Activated T-helper 17 cell treated with anti-CD3 and anti-CD28 coated beads, Interleukin-2, amount 50 U/mL, for 72 hours (primary cell): Measurements from ENCODE around the gene PTPN20. TPM values are rescaled to one million over a fixed set of nuclear protein-coding genes. Genes with fewer than 3 reads are reported as not detected.

Source experiments
- ATAC-seq: fragments of 150-1000 bp; cut with Tn5 transposase; replicated peaks from 2 replicates; pipeline ENCODE4 v1.10.0; 2021; ENCODE audit warnings: mild to moderate bottlenecking, moderate library complexity
- H3K27ac Mint-ChIP-seq: one replicate; pipeline ENCODE4 v1.8.0; 2022; ENCODE audit warnings: mixed read lengths
- H3K27me3 Mint-ChIP-seq: one replicate; pipeline ENCODE4 v1.8.0; 2022; ENCODE audit warnings: mixed read lengths
- H3K36me3 Mint-ChIP-seq: one replicate; pipeline ENCODE4 v1.8.0; 2022; ENCODE audit warnings: low read depth, mild to moderate bottlenecking, mixed read lengths
- H3K4me1 Mint-ChIP-seq: one replicate; pipeline ENCODE4 v1.8.0; 2022; ENCODE audit warnings: mixed read lengths
- H3K4me3 Mint-ChIP-seq: one replicate; pipeline ENCODE4 v1.8.0; 2022; ENCODE audit warnings: mild to moderate bottlenecking, mixed read lengths
- H3K9me3 Mint-ChIP-seq: one replicate; pipeline ENCODE4 v1.8.0; 2022; ENCODE audit warnings: mixed read lengths
- total RNA-seq, 2 donors: library from RNA; stranded (reverse); gene quantifications; one replicate each; pipeline ENCODE4 v1.2.3, GENCODE V29; 2022

Gene PTPN20
- total RNA-seq, 2 donors from 2014 or later = 0.22 to 0.85 TPM

DNA sequence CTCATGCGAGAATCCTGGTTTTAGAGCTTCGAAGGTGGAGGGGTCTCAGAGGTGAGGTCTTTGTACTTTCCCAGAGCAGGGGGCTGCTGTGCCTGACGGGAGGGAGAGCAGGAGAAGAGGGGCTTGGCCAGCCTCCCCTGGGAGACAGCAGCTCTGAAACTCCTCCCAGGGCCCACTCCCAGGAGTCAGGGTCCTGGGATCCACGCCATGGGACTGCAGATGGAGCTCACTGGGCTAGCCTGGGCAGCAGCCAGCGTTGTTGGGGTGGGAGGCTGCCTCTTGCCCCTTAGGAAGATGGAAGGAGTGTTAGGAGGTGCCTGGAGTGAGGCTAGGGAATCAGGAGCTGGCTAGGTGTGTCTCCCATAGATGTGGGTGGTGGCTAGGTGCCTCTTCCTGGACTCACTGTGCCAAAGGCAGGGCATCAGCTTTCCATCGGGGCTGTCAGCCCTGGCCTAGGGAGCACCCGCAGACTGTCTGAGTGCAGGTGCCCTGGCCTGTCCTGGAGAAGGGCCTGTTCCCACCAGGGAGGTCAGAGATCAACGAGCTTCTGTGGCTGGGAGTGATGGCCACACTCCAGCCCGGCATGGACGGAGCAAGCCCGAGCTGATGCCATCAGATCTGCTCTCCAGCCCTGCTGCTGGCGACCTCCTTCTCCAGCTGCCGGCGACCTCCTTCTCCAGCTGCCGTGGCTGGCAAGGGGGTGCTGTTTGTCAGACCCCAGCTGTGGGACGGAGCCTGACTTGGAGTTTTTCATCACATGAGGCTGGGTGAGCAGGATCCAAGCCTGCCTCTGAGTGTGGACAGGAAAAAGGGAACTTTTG, 111.3 kb downstream of the PTPN20 start:
- no peaks in the 10 kb centered on the region for H3K9me3 Mint-ChIP-seq
- peaks cover 5% of the 10 kb centered on the region for H3K4me1 Mint-ChIP-seq
- ATAC-seq = no peak
- H3K27me3 Mint-ChIP-seq = peaks cover 7% of the 10 kb centered on the region
- H3K36me3 Mint-ChIP-seq = no peaks in the 10 kb centered on the region
- no peak overlapping the region for H3K27ac Mint-ChIP-seq
- H3K4me3 Mint-ChIP-seq = no peak overlapping the region

GRCh38 chr10:47023237-47024045, 112.2 kb downstream of the PTPN20 start:
- no peak overlapping the region for H3K4me3 Mint-ChIP-seq
- H3K36me3 Mint-ChIP-seq = no peaks in the 10 kb centered on the region
- no peak overlapping the region for H3K27ac Mint-ChIP-seq
- ATAC-seq = no peak
- H3K4me1 Mint-ChIP-seq = peaks cover 5% of the 10 kb centered on the region
- H3K27me3 Mint-ChIP-seq = peaks cover 7% of the 10 kb centered on the region
- H3K9me3 Mint-ChIP-seq = no peaks in the 10 kb centered on the region

- Mint-ChIP-seq H3K27ac (no peak overlapping the region), H3K36me3 (no peaks in the 10 kb centered on the region), H3K4me1 (peaks cover 5% of the 10 kb centered on the region), H3K27me3 (peaks cover 7% of the 10 kb centered on the region), H3K4me3 (no peak overlapping the region), H3K9me3 (no peaks in the 10 kb centered on the region)
- no peak for ATAC-seq
Observed at GRCh38 chr10:47024046-47024322, 112.8 kb downstream of the PTPN20 start.

- Mint-ChIP-seq H3K27ac (no peak overlapping the region), H3K36me3 (no peaks in the 10 kb centered on the region), H3K4me1 (peaks cover 5% of the 10 kb centered on the region), H3K9me3 (no peaks in the 10 kb centered on the region), H3K4me3 (no peak overlapping the region), H3K27me3 (peaks cover 7% of the 10 kb centered on the region)
- peak; percentile 87 for ATAC-seq
Observed at GRCh38 chr10:47024399-47025252, 113.4 kb downstream of the PTPN20 start.

DNA sequence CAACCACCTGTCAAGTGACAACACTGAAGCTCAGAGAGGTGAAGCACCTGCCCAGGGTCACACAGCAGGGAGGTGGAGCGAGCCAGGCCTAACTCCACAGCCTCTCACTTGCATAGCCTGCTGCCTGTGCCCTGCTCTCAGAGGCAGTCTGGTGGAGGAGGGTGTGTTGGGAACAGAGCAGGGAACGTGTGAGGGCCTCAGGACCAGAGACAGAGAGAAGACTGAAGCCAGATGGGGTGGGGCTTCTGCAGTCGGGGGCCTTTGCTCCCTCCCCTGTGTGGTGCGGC, 114.0 kb downstream of the PTPN20 start:
- H3K27me3 Mint-ChIP-seq = peaks cover 7% of the 10 kb centered on the region
- no peak overlapping the region for H3K4me3 Mint-ChIP-seq
- no peak for ATAC-seq
- no peaks in the 10 kb centered on the region for H3K36me3 Mint-ChIP-seq
- no peak overlapping the region for H3K27ac Mint-ChIP-seq
- peaks cover 5% of the 10 kb centered on the region for H3K4me1 Mint-ChIP-seq
- H3K9me3 Mint-ChIP-seq = no peaks in the 10 kb centered on the region

GRCh38 chr10:47025540-47026300, 114.5 kb downstream of the PTPN20 start:
- Mint-ChIP-seq H3K27ac (no peak overlapping the region), H3K27me3 (peaks cover 7% of the 10 kb centered on the region), H3K4me1 (peaks cover 5% of the 10 kb centered on the region), H3K36me3 (no peaks in the 10 kb centered on the region), H3K9me3 (no peaks in the 10 kb centered on the region), H3K4me3 (no peak overlapping the region)
- ATAC-seq = no peak

DNA sequence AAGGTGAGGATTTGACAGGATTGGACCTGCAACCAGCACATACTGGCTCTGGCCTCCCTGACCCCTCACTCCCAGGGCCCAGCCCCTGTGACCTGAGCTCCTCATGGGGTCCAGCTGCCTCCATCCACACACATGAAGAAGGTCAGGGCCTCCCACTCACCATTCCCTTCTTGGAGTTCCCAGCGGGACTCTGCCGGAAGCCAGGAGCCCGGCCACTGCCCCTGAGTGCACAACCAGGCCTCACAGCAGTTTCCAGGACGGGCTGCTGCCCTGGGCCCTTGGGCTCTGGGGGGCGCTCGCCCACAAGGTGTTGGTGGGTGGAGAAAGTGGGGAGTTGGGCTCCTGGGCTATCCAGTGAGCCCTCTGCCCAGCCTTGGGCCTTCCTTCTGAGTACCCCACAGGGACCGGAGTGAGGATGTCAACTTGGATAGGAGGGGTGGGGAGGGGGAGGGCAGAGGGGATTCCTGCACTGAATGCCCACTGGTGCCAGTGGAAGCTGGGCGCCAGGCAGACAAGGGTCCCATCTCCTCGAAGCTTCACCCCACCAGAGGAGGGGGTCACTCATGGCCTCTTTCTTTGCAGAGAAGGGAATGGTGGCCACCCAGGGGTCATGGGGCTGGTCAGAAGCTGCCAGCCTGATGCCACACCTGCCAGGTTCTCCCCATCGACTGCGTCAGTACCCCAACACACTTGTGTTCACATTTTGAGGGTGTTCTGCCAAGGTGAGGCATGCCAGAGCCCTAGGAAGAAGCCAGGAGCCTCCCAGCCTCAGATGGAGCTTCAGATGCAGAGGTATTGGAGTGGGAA, 115.3 kb downstream of the PTPN20 start:
- Mint-ChIP-seq H3K27ac (no peak overlapping the region), H3K36me3 (no peaks in the 10 kb centered on the region), H3K27me3 (peaks cover 7% of the 10 kb centered on the region), H3K4me3 (no peak overlapping the region), H3K4me1 (peaks cover 5% of the 10 kb centered on the region), H3K9me3 (no peaks in the 10 kb centered on the region)
- ATAC-seq = no peak

GRCh38 chr10:47027108-47027783, 116.0 kb downstream of the PTPN20 start:
- ATAC-seq = no peak
- Mint-ChIP-seq H3K27me3 (peaks cover 7% of the 10 kb centered on the region), H3K4me3 (no peak overlapping the region), H3K9me3 (no peaks in the 10 kb centered on the region), H3K36me3 (no peaks in the 10 kb centered on the region), H3K27ac (no peak overlapping the region), H3K4me1 (peaks cover 5% of the 10 kb centered on the region)

GRCh38 chr10:47027784-47028260, 116.6 kb downstream of the PTPN20 start:
- Mint-ChIP-seq H3K27me3 (peaks cover 7% of the 10 kb centered on the region), H3K9me3 (no peaks in the 10 kb centered on the region), H3K4me1 (peaks cover 5% of the 10 kb centered on the region), H3K36me3 (no peaks in the 10 kb centered on the region), H3K4me3 (no peak overlapping the region), H3K27ac (no peak overlapping the region)
- ATAC-seq = no peak

DNA sequence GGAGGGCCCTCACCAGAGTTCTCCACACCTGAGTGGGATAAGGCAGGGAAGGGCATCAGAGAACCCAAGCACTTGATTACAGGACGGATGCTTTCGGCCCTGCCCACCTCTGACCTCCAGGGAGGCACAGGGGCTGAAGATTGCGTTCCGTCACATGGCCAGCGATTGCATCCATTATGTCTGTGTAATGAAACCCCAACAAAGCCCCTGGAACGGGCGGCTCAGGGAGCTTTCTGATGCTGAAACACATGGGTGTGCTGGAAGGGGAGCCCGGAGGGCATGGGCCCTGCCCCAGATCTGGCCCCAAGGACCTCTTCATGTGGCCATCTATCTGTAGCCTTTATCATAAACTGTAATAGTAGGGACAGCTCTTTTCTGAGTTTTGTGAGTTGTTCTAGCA, 117.2 kb downstream of the PTPN20 start:
- H3K36me3 Mint-ChIP-seq = no peaks in the 10 kb centered on the region
- H3K4me3 Mint-ChIP-seq = no peak overlapping the region
- no peaks in the 10 kb centered on the region for H3K9me3 Mint-ChIP-seq
- no peak for ATAC-seq
- peaks cover 7% of the 10 kb centered on the region for H3K27me3 Mint-ChIP-seq
- H3K27ac Mint-ChIP-seq = no peak overlapping the region
- peaks cover 5% of the 10 kb centered on the region for H3K4me1 Mint-ChIP-seq

DNA sequence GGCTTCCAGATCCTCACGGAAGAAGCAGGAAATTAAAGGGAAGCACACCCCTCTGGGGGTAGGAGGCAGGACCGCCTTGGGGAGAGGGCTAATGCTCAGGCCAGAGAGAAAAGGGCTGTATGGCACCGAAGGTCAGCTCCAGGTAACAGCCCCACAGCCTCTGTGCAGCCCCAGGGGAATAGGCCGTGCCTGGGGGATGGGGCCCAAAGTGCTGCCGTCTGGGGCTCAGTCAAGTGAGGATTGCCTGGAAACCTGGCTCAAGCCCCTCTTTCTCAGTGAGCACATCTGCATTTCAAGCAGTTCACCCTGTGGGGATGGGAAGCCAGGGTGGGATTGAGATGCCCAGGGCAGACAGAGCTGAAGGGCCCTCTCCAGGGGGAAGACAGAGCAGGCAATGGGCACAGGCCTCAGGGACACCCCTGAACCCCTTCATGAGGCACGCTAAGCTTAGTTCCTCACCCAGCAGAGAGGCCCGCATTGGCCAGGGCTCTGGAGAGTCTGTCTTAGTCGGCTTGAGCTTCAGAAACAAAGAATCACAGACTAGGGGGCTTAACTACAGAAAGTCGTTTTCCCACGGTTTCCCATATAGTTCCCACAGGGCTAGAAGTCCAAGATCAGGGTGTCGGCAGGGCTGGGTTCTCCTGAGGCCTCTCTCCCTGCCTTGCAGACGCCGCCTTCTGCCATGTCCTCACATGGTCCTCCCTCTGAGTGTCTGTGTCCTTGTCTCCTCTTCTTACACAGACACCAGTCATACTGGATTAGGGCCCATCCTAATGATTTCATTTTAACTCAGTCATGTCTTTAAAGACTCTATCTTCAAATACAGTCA, 118.2 kb downstream of the PTPN20 start:
- H3K4me1 Mint-ChIP-seq = no peaks in the 10 kb centered on the region
- H3K27ac Mint-ChIP-seq = no peak overlapping the region
- no peaks in the 10 kb centered on the region for H3K36me3 Mint-ChIP-seq
- ATAC-seq = no peak
- no peak overlapping the region for H3K4me3 Mint-ChIP-seq
- H3K27me3 Mint-ChIP-seq = no peaks in the 10 kb centered on the region
- no peaks in the 10 kb centered on the region for H3K9me3 Mint-ChIP-seq

GRCh38 chr10:47030191-47030703, 119.0 kb downstream of the PTPN20 start:
- no peaks in the 10 kb centered on the region for H3K36me3 Mint-ChIP-seq
- no peaks in the 10 kb centered on the region for H3K4me1 Mint-ChIP-seq
- no peak for ATAC-seq
- H3K27ac Mint-ChIP-seq = no peak overlapping the region
- no peaks in the 10 kb centered on the region for H3K27me3 Mint-ChIP-seq
- H3K4me3 Mint-ChIP-seq = no peak overlapping the region
- H3K9me3 Mint-ChIP-seq = no peaks in the 10 kb centered on the region
